ENCODE data around the gene NME9.

NME9 gene

DNA sequence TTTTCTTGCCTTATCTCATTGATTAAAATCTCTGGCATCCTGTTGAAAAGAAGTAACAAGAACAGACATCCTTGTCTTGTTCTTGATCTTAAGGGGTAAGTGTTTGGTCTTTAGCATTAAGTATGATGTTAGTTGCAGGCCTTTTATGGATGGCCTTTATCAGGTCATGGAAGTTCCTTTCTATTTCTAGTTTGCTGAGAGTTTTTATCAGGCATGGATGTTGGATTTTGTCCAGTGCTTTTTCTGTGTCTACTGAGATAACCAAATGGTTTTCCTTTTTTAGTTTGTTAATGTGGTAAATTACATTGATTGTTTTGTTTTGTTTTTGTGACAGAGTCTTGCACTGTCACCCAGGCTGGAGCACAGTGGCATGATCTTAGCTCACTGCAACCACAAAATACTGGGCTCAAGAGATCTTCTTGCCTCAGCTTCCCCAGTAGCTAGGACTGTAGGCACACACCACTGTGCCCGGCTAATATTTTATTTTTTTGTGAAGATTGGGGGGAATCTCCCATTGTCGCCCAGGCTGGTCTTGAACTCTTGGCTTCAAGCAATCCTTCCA lies 45.0 kb upstream of the NME9 start:
- Histone ChIP-seq H3F3A (ENCODE audit: insufficient read depth, low read length) (peaks cover 10% of the 10 kb centered on the region; the same call in 1 of the 2 replicates), H3K9me2 (replicated peaks; ENCODE audit: insufficient read depth, low read length) (no peaks in the 10 kb centered on the region), H3K4me1 (ENCODE audit: low read length) (peaks cover 17% of the 10 kb centered on the region), H3K4me2 (ENCODE audit: low read depth, low read length) (no peak overlapping the region), H2AFZ (ENCODE audit: low read length) (no peak overlapping the region), H3K9me3 (replicated peaks; ENCODE audit: insufficient read depth, low read length) (no peaks in the 10 kb centered on the region), H3K4me3 (ENCODE audit: low read length) (no peak overlapping the region), H3K27me3 (replicated peaks; ENCODE audit: insufficient read depth, low read length) (0 out of 2 replicates have a peak, but pooled peaks cover 8% of the 10 kb centered on the region), H3K79me2 (ENCODE audit: low read length) (no peaks in the 10 kb centered on the region), H4K20me1 (ENCODE audit: insufficient read depth, low read length) (no peaks in the 10 kb centered on the region), H3K27ac (ENCODE audit: low read length) (no peak overlapping the region), H3K9ac (ENCODE audit: low read length) (no peak overlapping the region), H3K36me3 (replicated peaks; ENCODE audit: insufficient read depth, low read length) (no peaks in the 10 kb centered on the region)
- TF ChIP-seq EZH2 (optimal IDR thresholded peaks at IDR 0.05; ENCODE audit: low read depth, low read length) = no peak
- TF ChIP-seq, protein P1, sequence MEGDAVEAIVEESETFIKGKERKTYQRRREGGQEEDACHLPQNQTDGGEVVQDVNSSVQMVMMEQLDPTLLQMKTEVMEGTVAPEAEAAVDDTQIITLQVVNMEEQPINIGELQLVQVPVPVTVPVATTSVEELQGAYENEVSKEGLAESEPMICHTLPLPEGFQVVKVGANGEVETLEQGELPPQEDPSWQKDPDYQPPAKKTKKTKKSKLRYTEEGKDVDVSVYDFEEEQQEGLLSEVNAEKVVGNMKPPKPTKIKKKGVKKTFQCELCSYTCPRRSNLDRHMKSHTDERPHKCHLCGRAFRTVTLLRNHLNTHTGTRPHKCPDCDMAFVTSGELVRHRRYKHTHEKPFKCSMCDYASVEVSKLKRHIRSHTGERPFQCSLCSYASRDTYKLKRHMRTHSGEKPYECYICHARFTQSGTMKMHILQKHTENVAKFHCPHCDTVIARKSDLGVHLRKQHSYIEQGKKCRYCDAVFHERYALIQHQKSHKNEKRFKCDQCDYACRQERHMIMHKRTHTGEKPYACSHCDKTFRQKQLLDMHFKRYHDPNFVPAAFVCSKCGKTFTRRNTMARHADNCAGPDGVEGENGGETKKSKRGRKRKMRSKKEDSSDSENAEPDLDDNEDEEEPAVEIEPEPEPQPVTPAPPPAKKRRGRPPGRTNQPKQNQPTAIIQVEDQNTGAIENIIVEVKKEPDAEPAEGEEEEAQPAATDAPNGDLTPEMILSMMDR (IDR thresholded peaks at IDR 0.05; ENCODE audit: low read length) = no peak
- no peak for TF ChIP-seq EZH2phosphoT487 (IDR thresholded peaks at IDR 0.05; ENCODE audit: low read length)
- DNase-seq = no peak

DNA sequence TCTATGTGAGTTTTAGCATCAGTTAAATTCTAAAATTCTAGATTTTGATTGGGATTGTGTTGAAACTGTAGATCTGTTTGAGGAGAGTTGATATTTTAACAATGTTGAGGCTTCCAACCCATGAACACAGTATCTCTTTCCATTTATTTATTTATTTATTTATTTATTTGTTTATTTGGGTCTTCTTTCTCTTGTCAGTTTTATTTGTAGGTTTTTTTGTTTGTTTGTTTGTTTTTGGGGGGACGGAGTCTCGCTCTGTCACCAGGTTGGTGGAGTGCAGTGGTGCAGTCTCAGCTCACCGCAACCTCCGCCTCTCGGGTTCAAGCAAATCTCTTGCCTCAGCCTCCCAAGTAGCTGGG lies 44.1 kb upstream of the NME9 start:
- Histone ChIP-seq H3K79me2 (ENCODE audit: low read length) (no peaks in the 10 kb centered on the region), H4K20me1 (ENCODE audit: insufficient read depth, low read length) (no peaks in the 10 kb centered on the region), H3K27me3 (replicated peaks; ENCODE audit: insufficient read depth, low read length) (peaks cover 18% of the 10 kb centered on the region), H3K9ac (ENCODE audit: low read length) (no peak overlapping the region), H3K4me3 (ENCODE audit: low read length) (no peak overlapping the region), H3K4me1 (ENCODE audit: low read length) (peaks cover 17% of the 10 kb centered on the region), H3K4me2 (ENCODE audit: low read depth, low read length) (no peak overlapping the region), H3K9me2 (replicated peaks; ENCODE audit: insufficient read depth, low read length) (no peaks in the 10 kb centered on the region), H3K27ac (ENCODE audit: low read length) (no peak overlapping the region), H3K9me3 (replicated peaks; ENCODE audit: insufficient read depth, low read length) (no peaks in the 10 kb centered on the region), H3F3A (ENCODE audit: insufficient read depth, low read length) (peaks cover 10% of the 10 kb centered on the region; the same call in 1 of the 2 replicates), H2AFZ (ENCODE audit: low read length) (no peak overlapping the region), H3K36me3 (replicated peaks; ENCODE audit: insufficient read depth, low read length) (no peaks in the 10 kb centered on the region)
- TF ChIP-seq EZH2phosphoT487 (IDR thresholded peaks at IDR 0.05; ENCODE audit: low read length) = no peak
- TF ChIP-seq, protein P1 (IDR thresholded peaks at IDR 0.05; ENCODE audit: low read length) = no peak
- TF ChIP-seq EZH2 (optimal IDR thresholded peaks at IDR 0.05; ENCODE audit: low read depth, low read length) = no peak
- no peak for DNase-seq

DNA sequence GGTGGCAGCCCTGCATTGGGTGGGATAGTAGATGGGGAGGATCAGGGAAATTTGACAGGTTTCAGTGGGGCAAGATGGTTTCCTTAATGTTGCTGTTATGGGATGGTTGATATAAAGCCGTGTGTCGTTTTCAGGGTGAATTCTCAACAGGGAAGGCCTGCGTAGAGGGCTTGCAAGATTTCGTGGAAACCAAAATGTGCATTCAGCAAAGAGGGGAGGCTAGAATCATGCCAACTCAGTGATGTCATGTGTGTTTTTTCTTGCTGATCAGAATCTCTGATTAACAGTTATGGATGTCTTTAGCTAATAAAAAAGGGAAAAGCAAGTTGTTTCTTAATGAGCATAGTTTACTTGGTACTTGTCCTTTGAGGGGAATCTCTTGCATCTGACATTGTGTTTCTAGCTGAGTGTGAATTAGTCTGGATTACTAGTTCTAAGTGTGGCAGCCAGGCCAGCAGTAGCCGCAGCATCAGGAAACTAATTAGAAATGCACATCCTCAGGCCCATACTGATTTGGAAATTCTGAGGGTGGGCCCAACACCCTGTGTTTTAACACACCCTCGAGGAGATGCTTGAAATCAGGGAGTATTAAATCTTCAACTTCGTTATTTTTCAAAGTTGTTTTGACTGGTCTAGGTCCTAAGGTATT lies 43.6 kb upstream of the NME9 start:
- H3F3A ChIP-seq (ENCODE audit: insufficient read depth, low read length) = peaks cover 10% of the 10 kb centered on the region; the same call in 1 of the 2 replicates
- no peak overlapping the region for H3K27ac ChIP-seq (ENCODE audit: low read length)
- TF ChIP-seq EZH2 (optimal IDR thresholded peaks at IDR 0.05; ENCODE audit: low read depth, low read length) = no peak
- no peak for TF ChIP-seq EZH2phosphoT487 (IDR thresholded peaks at IDR 0.05; ENCODE audit: low read length)
- TF ChIP-seq, protein P1 (IDR thresholded peaks at IDR 0.05; ENCODE audit: low read length) = no peak
- H2AFZ ChIP-seq (ENCODE audit: low read length) = no peak overlapping the region
- H3K4me3 ChIP-seq (ENCODE audit: low read length) = no peak overlapping the region
- no peak overlapping the region for H3K9ac ChIP-seq (ENCODE audit: low read length)
- no peaks in the 10 kb centered on the region for H3K9me2 ChIP-seq (replicated peaks; ENCODE audit: insufficient read depth, low read length)
- H4K20me1 ChIP-seq (ENCODE audit: insufficient read depth, low read length) = no peaks in the 10 kb centered on the region
- H3K36me3 ChIP-seq (replicated peaks; ENCODE audit: insufficient read depth, low read length) = no peaks in the 10 kb centered on the region
- H3K4me1 ChIP-seq (ENCODE audit: low read length) = peaks cover 17% of the 10 kb centered on the region
- H3K79me2 ChIP-seq (ENCODE audit: low read length) = no peaks in the 10 kb centered on the region
- H3K4me2 ChIP-seq (ENCODE audit: low read depth, low read length) = no peak overlapping the region
- no peaks in the 10 kb centered on the region for H3K9me3 ChIP-seq (replicated peaks; ENCODE audit: insufficient read depth, low read length)
- H3K27me3 ChIP-seq (replicated peaks; ENCODE audit: insufficient read depth, low read length) = peaks cover 23% of the 10 kb centered on the region
- no peak for DNase-seq

Measured in MM.1S (cell line).